HG02943 (cell line): ENCODE measurements around the gene ADH7.
"Not testable (repeated sequence)": the region's sequence is repeated elsewhere in the genome, so short reads cannot be mapped to it uniquely, and the experiment has no call there.

Experiments used
- ATAC-seq: cut with Tn5 transposase; IDR thresholded peaks from one replicate; pipeline ENCODE4 v1.9.1; 2021; ENCODE audit warnings: mild to moderate bottlenecking, low read depth, moderate library complexity; ENCODE audit not compliant: unreplicated experiment

The ADH7 gene

DNA sequence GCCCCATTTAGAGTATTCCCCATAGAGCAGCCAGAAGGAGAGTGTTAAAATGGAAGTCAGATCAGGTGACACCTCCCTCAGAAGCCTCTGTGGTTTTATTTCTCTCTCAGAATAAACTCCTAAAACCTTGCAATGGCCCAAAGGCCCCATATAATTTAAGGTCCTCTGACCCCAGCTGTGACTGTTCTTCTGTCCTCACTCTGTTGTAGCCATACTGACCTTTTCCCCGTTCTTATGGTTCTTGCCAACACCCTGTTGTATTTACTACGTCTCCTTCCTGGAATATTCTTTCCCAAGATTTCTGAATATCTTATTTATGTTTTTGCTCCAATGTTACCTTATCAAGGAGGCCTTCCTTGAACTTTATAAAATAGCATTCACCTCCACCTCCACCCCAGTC lies 18.0 kb downstream of the ADH7 start:
- ATAC-seq = no peak

DNA sequence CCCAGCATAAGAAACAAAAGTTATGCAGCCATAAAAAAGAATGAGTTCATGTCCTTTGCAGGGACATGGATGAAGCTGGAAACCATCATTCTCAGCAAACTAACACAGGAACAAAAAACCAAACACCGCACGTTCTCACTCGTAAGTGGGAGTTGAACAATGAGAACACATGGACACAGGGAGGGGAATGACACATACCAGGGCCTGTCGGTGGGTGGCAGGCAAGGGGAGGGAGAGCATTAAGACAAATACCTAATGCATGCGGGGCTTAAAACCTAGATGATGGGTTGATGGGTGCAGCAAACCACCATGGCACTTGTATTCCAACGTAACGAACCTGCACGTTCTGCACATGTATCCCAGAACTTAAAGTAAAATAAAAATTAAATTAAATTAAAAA lies 19.4 kb downstream of the ADH7 start:
- ATAC-seq = not testable (repeated sequence)

DNA sequence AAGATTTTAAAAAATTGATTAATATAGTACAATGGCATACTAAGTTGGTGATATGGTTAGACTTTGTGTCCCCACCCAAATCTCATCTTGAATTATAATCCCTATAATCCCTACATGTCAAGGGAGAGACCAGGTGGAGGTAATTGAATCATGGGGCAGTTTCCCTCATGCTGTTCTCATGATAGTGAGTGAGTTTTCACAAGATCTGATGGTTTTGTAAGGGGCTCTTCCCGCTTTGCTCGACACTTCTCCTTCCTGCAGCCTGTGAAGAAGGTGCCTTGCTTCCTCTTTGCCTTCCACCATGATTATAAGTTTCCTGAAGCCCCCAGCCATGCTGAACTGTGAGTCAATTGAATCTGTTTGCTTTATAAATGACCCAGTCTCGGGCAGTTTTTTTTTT lies 20.2 kb downstream of the ADH7 start:
- not testable (repeated sequence) for ATAC-seq

DNA sequence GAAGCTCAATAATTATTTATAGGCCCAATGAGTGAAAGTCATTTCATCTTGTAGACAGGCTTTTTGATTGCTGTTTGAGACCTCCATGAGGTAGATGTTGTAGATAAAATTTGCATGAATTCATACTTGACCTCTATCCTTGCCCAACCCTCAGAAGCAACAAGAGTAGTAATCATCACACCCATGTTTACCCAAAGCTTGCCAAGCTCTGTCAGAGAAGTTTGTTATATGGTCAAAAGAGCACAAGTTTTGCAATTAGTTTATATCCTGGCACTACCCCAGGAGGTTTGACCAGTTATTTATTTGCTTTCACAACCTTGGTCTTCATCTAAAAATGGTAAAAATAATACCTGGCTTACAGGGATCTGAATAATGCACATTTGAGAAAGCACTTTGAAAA lies 20.7 kb downstream of the ADH7 start:
- ATAC-seq = no peak

DNA sequence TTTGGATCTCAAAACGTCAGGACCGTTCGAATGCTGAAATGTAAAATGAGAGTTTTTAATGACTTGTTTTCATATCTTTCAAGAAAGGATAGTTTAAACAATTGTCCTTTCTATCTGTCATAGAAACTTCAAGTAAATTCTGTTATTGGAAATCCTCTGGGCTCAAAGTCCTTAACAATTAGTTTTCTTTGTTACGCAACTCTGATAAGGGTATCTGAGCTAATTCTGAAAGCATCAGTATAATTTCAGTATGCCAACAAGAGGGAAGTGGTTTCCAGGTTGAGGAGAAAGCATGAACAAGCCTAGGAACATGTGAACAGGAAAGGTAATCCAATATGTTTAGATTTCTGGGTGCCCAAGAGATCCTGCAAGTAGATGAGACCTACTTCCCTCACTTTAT lies 22.0 kb downstream of the ADH7 start:
- ATAC-seq = no peak

DNA sequence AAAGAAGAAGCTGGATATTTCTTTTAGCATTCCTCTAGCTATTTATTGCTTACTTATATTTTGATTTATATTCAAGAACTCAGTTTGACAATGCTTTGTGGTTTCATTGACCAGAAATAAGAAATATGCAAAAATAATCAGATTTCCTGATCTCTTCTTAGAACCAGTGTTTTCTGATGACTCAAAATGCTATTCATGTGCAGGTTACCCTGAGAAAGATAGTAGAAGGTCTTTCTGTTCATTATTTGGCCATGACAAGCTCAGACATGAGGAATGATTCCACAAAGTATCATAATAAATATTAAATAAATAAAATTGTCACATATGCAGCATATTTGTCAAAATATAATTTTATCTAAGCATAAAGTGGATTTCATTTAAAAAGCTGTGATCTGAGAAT lies 24.1 kb downstream of the ADH7 start:
- no peak for ATAC-seq

DNA sequence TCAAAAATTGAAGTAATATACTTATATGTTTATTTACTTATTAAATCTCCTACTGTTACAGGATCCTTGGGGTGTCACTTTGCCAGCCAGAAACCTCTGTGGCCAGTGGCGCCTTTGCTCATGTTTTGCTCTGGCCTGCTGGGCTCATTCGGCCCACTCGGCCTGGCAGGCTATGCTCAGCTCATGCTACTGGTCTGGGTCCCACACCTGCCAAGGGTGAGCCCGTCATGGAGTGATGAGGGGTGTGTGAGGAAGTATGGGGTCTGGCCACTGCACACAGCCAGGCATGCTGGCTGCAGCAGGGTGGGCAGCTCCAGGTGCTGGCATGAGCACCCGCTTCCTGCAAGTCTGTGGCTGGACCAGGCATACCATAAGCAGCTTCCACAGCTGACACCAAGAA lies 25.1 kb downstream of the ADH7 start:
- no peak for ATAC-seq

DNA sequence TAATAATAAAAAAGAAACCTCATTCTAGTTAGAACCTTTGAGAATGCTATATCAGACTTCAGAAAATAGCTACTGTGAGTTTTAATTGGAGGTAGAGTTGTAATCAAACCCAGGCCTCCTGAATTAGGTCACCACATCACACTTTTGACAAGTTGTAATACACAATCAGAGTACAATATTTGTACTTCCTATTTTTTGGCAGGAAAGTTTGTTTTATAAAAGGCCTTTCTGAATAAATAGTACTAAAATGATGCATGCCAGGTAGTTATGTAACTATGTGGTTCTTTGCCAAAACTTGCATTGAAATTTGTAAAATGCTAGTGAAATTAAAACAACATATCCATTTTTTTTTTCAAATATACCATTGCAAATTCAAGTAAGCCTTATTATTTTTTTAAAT lies 26.8 kb downstream of the ADH7 start:
- no peak for ATAC-seq

DNA sequence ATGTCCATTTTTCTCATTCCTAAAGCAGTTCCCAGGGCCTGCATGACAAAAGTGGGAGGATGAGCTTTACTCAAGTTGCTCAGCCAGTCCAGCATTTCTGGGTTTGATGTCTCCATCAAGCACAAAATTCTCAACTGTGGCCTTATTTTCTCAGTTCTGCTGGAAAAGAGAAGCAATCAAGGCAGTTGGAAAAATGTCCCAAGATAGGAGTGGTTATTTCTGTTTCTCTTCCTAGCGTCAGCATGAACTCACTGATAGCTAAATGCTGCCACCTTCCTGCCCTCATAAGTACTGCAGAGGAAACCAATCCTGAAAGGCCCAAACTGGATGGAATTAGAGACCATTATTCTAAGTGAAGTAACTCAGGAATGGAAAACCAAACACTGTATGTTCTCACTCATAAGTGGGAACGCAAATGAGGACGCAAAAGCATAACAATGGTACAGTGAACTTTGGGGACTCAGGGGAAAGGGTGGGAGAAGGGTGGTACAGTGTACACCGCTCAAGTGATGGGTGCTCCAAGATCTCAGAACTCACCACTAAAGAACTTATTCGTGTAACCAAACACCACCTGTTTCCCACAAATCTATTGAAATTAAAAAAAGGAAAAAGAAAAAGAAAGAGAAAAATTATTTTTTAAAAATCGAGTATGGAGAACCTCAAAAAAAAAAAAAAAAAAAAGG lies 29.6 kb downstream of the ADH7 start:
- no peak for ATAC-seq

DNA sequence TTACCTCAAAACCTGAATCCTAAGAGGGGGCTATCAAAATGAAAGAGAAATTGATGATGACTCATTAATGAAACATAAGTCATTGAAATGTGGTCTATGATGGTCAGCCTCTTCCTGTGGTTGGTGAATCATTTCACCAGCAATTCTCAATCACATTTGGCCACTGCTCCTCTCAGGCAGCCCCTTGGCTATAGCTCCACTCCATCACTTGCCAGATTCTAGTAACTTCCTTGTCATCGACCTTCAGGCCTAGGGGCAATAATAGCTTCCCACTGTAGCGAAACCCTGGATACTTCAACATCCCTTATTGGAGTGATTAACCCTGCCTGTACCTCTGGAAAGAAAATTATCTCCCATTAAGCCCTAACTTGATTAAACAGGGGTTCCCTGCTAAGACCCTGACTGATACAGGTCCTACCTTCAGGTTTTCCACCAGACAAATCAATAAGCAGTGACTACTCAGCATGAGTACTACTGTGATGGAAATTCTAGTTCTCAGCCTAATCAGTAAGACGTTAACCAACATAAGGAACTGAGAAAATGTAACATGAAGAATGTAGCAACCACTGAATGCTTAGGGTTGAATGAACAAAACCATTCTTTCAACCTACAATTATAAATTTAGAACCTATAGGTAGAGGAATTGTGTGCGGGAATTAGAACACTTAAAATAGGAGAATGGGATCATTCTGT lies 30.4 kb downstream of the ADH7 start:
- peak; percentile 82 for ATAC-seq

DNA sequence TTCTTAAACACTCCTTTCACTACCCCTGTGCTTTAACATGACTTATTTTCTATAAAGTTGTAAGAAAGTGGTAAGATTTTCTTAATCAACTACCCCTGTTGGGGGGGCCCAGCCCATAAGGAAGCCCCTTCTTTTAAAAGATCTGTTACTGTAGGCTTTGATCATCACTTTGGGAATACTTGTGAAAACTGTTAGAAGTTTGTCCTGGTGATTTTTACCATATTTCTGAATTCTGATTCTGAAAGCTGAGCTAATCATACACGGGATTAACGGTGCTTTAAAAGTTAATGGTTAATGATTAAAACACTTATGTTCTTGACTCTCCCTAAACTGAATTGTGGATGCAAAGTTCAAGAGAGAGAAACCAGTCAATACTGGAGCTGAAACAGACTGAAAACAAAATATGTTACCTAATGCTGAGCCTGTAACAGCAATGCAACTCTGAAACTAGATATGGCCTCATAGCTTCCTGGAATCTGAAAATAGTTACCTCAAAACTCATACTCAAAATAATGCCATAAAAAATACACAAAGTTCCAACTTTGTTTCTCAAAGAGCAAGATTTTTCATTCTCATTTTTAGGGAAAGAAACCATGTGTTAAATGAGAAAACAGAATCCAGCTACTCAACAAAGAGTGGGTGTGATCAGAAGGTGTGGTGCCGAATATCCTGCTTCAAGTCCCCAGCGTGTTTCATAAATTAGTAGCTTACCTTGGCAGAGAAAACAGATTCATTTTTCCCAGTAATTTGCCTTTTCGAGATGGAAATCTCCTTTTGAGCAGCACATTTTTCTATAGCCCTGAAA lies 31.6 kb downstream of the ADH7 start:
- ATAC-seq = peak; percentile 78

DNA sequence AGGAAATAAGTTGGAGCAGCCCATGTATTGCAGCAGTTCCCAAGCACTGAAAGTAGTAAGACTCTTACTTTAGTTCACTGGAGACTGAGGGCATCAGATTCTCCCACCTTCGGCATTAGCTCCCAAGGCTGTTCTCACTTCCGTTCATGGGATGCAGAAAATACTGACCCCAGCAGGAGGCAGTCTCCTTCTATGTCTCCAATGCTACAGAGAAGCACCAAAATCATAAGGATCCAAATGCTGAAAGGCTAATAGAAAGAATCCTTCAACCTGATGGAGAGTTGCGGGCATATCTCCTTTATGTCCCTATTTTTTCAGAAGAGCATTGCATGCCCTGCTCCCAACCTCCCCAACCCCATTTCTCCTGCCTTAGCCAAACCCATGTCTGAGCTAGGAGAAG lies 32.4 kb downstream of the ADH7 start:
- no peak for ATAC-seq

DNA sequence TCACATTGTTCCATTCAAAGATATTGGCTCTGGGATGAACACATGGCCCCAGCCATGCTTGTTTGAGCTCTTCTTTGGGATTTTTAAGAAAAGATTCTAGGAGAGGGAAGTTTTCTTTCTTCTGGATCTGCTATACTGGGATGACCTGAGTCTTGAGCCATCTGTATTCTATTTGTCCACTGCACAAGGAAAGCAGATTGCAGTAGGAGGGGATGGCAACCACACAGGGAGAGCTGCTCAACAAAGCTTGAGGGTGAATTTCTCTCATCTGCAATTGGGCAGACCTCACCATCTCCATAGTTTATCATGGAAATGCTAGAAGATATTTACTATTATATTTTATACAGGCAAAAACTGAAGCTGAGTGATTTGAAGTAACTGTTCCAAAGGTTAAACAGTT lies 34.3 kb downstream of the ADH7 start:
- ATAC-seq = no peak

DNA sequence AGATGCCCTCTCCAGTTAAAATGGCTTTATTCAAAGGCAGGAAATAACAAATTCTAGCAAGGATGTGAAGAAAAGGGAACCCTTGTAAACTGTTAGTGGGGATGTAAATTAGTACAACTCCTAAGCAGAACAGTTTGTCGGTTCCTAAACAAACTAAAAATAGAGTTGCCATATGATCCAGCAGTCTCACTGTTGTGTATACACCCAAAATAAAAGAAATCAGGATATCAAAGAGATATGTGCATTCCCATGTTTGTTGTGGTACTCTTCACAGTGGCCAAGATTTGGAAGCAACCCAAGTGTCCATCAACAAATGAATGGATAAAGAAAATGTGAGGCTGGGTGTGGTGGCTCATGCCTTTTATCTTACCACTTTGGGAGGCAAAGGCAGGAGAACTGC lies 36.1 kb downstream of the ADH7 start:
- ATAC-seq = no peak

DNA sequence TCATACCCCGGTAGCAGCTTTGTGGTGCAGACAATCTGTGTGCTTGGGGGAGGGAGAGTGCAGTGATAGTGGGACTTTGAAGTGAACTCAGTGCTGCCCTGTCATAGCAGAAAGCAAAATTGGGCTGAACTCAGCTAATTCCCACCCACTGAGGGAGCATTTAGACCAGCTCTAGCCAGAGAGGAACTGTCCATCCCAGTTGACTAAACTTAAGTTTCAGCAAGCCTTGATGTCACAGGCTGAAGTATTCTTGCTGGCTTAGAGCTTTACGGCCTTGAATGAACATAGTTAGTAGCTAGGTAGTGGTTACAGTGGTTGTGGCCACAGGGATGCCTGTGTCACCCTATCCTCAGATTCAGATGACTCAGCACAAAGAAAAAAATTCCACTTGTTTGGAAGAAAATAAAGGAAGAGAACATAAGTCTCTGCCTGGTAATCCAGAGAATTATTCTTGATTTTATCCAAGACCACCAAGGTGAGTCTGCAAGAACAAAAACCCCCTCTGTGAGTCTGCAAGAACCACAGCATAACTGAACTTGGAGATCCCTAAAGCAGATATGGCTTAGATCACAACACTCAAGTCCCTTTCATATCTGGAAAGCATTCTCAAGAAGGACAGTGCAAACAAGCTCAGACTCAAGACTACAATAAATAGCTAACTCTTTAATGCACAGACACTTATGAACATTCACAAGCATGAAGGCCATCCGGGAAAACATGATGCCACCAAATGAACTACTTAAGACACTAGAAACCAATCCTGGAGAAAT lies 39.4 kb downstream of the ADH7 start:
- ATAC-seq = no peak

DNA sequence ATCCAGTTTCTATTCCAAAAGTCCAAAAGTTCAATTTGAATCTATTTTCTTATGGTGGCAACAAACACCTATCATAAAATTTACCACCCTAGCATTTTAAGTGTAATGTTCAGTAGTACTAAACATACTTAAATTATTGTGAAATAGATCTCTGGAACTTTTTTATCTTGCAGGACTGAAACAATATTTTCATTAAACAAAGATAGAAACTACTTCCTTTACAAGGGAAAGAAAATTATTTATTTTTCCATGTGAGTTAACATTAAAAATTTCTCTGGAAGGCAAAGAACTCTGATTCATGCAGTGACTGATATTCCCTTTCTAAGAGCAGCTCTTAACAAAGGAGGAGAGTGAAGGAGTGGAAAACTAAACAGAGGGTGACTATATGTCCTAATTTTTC lies 40.2 kb downstream of the ADH7 start:
- ATAC-seq = no peak

DNA sequence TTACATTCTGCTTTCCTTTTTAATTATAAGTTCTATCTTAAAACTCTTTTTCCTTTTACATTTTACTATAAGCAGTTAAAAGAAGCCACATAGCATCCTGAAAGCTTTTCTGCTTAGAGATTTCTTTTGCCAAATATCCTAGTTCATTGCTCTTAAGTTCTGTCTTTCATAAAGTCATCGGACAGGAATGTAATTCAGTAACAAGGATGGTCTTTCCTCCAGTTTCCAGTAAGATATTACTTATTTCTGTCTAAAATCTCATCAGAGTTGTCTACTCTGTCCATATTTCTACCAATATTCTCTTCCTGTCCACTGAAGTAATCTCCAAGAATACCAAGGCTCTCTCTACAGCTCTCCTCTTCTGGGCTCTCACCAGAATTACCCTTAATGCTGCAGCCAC lies 45.1 kb downstream of the ADH7 start:
- no peak for ATAC-seq

DNA sequence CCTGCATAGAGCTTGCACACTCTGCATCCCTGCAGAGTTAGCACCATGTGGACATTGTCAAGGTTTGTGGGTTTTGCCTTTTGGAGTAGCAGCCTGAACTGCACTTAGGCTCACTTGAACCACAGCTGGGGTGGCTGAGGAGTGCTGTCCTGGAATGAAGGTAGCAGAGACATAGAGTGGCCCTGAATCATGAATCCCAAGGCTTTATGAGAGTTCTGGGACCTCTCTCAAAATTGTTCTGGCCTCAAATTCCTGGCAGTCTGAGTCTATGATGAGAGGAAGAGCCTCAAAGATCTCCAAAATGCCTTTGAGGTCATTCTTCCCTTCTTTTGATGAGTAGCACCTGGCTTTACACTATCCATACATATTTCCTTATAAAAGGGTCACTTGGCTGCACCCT lies 45.5 kb downstream of the ADH7 start:
- ATAC-seq = no peak

DNA sequence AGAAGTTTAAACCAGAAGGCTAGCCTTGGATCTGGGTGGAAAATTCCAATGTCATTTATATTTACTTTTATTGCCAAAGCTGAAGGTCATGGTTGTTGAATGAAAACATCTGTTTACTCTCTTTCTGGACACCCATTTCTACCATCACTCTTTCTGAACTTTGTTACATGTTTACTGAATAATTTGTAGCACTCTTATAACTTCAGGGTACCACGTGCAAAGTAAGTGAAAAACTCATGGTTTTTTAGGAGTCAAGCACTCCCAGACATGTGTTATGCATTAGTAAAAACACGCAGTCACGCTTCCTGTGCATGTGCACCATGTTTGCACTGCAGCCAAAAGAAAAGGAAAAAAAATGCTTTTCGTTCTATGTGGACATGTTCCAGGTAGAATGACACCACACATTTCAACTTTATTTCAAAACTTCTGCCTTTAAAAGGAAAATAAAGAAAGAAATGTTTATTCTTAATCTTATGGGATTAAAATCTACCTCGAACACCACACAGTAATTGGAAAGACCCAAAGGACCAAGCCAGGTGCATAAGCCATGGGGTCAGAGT lies 51.2 kb downstream of the ADH7 start:
- ATAC-seq = no peak

DNA sequence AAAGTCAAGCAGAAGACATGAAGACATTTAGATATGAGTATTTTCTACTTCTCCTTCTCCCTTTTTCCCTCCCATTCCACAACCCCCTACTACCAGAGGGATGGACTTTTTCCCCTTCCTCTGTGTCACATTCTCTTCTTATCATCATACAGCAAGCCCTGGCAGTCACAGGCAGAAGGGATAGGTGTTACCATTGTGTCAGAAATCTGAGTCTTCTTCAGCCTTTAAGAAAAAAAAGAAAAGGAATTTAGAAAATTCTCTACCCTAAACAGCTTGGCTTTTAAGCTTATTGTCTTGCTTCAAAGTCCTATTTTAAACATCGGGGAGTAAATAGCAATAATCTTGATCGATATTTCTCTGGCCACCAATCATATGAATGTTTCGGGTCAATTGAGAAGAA lies 51.7 kb downstream of the ADH7 start:
- ATAC-seq = no peak
